IMR-90 (cell line): ENCODE measurements around the gene PLAC9. TPM values are rescaled to one million over a fixed set of nuclear protein-coding genes. Genes with fewer than 3 reads are reported as not detected.

Experiments used
- ATAC-seq: fragments of 200-7000 bp; cut with Tn5 transposase; 2 replicates; pipeline ENCODE4 v1.9.1; 2020; ENCODE audit warnings: low read depth, mild to moderate bottlenecking, moderate library complexity
- BruUV-seq: library from RNA; stranded (reverse); fragments of 400-500 nt; replicated peaks from 2 replicates; lab custom pipeline; 2021; lab: Mats Ljungman, UMichigan
- CTCF ChIA-PET: fragments of 300-600 bp; formaldehyde crosslinking; extraction: SDS; loops from one replicate; lab custom pipeline; 2021; ENCODE audit warnings: antibody characterized with exemption; lab: Yijun Ruan, JAX
- POLR2A ChIA-PET: fragments of 300-600 bp; sonication (Branson Sonifier 250); formaldehyde crosslinking; loops from one replicate; lab custom pipeline; 2022; ENCODE audit warnings: antibody characterized with exemption; ENCODE audit not compliant: unreplicated experiment; lab: Charles Lee
- DNase-seq: peaks from one replicate; pipeline ENCODE4 v3.0.0; 2013
- H2AFZ ChIP-seq: replicated peaks from 2 replicates; pipeline ENCODE3; 2013; ENCODE audit warnings: low read length, mild to moderate bottlenecking; ENCODE audit not compliant: poor library complexity
- H2AK5ac ChIP-seq: 2 replicates; pipeline ENCODE4 v1.6.1; 2013; ENCODE audit warnings: low read depth, low read length, inconsistent platforms
- H2AK9ac ChIP-seq: replicated peaks from 2 replicates; pipeline ENCODE3; 2013; ENCODE audit warnings: mild to moderate bottlenecking, low read depth, low read length, moderate library complexity; ENCODE audit not compliant: poor library complexity
- H2BK120ac ChIP-seq: 2 replicates; pipeline ENCODE4 v1.6.1; 2013; ENCODE audit warnings: low read depth, low read length, inconsistent platforms
- H2BK15ac ChIP-seq: 3 replicates; pipeline ENCODE4 v1.6.1; 2013; ENCODE audit warnings: low read depth, low read length, inconsistent platforms
- H2BK20ac ChIP-seq: 2 replicates; pipeline ENCODE4 v1.6.1; 2013; ENCODE audit warnings: low read depth, mild to moderate bottlenecking, inconsistent platforms, low read length, moderate library complexity
- H2BK5ac ChIP-seq: 2 replicates; pipeline ENCODE4 v1.6.1; 2013; ENCODE audit warnings: mild to moderate bottlenecking, low read depth, low read length, inconsistent platforms; ENCODE audit not compliant: poor library complexity, severe bottlenecking
- H3K14ac ChIP-seq: replicated peaks from 2 replicates; pipeline ENCODE4 v1.6.1; 2013; ENCODE audit warnings: low read depth, low read length, inconsistent platforms
- H3K18ac ChIP-seq: 2 replicates; pipeline ENCODE4 v1.6.1; 2013; ENCODE audit warnings: low read depth, low read length, control low read depth
- H3K23ac ChIP-seq: 2 replicates; pipeline ENCODE4 v1.6.1; 2013; ENCODE audit warnings: low read depth, low read length, inconsistent platforms
- H3K27ac ChIP-seq: 2 replicates; pipeline ENCODE4 v1.5.1; 2013; ENCODE audit warnings: mild to moderate bottlenecking, control low read depth, low read length; ENCODE audit not compliant: insufficient read depth
- H3K27me3 ChIP-seq: 2 replicates; pipeline ENCODE4 v1.6.1; 2013; ENCODE audit warnings: low read length; ENCODE audit not compliant: control insufficient read depth, insufficient read depth
- H3K36me3 ChIP-seq: 2 replicates; pipeline ENCODE4 v1.6.1; 2013; ENCODE audit warnings: low read length, mixed read lengths; ENCODE audit not compliant: control insufficient read depth, insufficient read depth
- H3K4ac ChIP-seq: 2 replicates; pipeline ENCODE4 v1.6.1; 2013; ENCODE audit warnings: low read depth, low read length, inconsistent platforms
- H3K4me1 ChIP-seq: 2 replicates; pipeline ENCODE4 v1.6.1; 2013; ENCODE audit warnings: low read length, mixed read lengths; ENCODE audit not compliant: control insufficient read depth, insufficient read depth
- H3K4me2 ChIP-seq: 2 replicates; pipeline ENCODE4 v1.6.1; 2013; ENCODE audit warnings: low read depth, mild to moderate bottlenecking, control low read depth, low read length, moderate library complexity
- H3K4me3 ChIP-seq: 2 replicates; pipeline ENCODE4 v1.5.1; 2013; ENCODE audit warnings: low read depth, mild to moderate bottlenecking, control low read depth, low read length, moderate library complexity; ENCODE audit not compliant: insufficient read depth
- H3K56ac ChIP-seq: 2 replicates; pipeline ENCODE4 v1.6.1; 2013; ENCODE audit warnings: low read length, inconsistent platforms; ENCODE audit not compliant: insufficient read depth; ENCODE audit errors: extremely low read depth
- H3K79me1 ChIP-seq, 2 experiments: 2 replicates each; pipeline ENCODE4 v1.6.1; 2013; ENCODE audit warnings: low read length in 2 of 2, inconsistent platforms in 1 of 2, low read depth in 1 of 2
- H3K9ac ChIP-seq: 2 replicates; pipeline ENCODE4 v1.6.1; 2013; ENCODE audit warnings: low read depth, low read length, control low read depth
- H3K9me1 ChIP-seq: 2 replicates; pipeline ENCODE4 v1.6.1; 2013; ENCODE audit warnings: low read length, inconsistent platforms; ENCODE audit not compliant: insufficient read depth
- H3K9me3 ChIP-seq: 2 replicates; pipeline ENCODE4 v1.6.1; 2013; ENCODE audit warnings: low read length; ENCODE audit not compliant: control insufficient read depth, insufficient read depth
- H4K20me1 ChIP-seq: 2 replicates; pipeline ENCODE4 v1.6.1; 2013; ENCODE audit warnings: low read length, inconsistent platforms; ENCODE audit not compliant: insufficient read depth
- H4K5ac ChIP-seq: 2 replicates; pipeline ENCODE4 v1.6.1; 2013; ENCODE audit warnings: mild to moderate bottlenecking, low read depth, low read length, control low read depth
- H4K8ac ChIP-seq, 2 experiments: 2 replicates each; pipeline ENCODE4 v1.6.1; 2013; ENCODE audit warnings: low read depth in 2 of 2, low read length in 2 of 2, control low read depth in 1 of 2, inconsistent platforms in 1 of 2
- H4K91ac ChIP-seq: 2 replicates; pipeline ENCODE4 v1.6.1; 2013; ENCODE audit warnings: low read depth, low read length, inconsistent platforms; ENCODE audit not compliant: insufficient read depth
- CEBPB ChIP-seq: IDR thresholded peaks from 2 replicates; pipeline ENCODE4 v1.6.1; 2012; ENCODE audit warnings: low read depth, low read length, improper control_type of control experiment
- MXI1 ChIP-seq: IDR thresholded peaks from 2 replicates; pipeline ENCODE4 v1.6.1; 2012; ENCODE audit warnings: low read depth, mild to moderate bottlenecking, low read length, moderate library complexity, borderline replicate concordance
- RCOR1 ChIP-seq: IDR thresholded peaks from 2 replicates; pipeline ENCODE4 v1.6.1; 2012; ENCODE audit warnings: mild to moderate bottlenecking, low read length, improper control_type of control experiment; ENCODE audit not compliant: insufficient replicate concordance
- SMC3 ChIP-seq: fragments of 150-350 bp; IDR thresholded peaks from 2 replicates; pipeline ENCODE4 v1.6.1; 2016; ENCODE audit warnings: low read depth, mild to moderate bottlenecking, antibody characterized with exemption, low read length, moderate library complexity
- USF2 ChIP-seq: fragments of 150-350 bp; IDR thresholded peaks from 2 replicates; pipeline ENCODE4 v1.6.1; 2017; ENCODE audit warnings: mild to moderate bottlenecking, antibody characterized with exemption, low read length, low read depth
- WGBS, 2 experiments: methylation state at CpG; one replicate each; pipeline versions ENCODE4 v1.1.5 to v1.1.7; 2013; ENCODE audit warnings: missing lambda C conversion rate in 2 of 2; ENCODE audit not compliant: insufficient read length in 1 of 2; ENCODE audit errors: extremely low coverage in 2 of 2; 5-methylcytosine and 5-hydroxymethylcytosine counted together
- dilution Hi-C: fragments of 300-500 bp; cut with HindIII; formaldehyde crosslinking; loops from one replicate; pipeline ENCODE4 v1.14.3; 2018; ENCODE audit warnings: low sequenced_read_pairs; ENCODE audit not compliant: unreplicated experiment
- in situ Hi-C: fragments of 300-500 bp; cut with MboI; formaldehyde crosslinking; loops from 3 replicates; pipeline ENCODE4 v1.14.3; 2019; ENCODE audit warnings: low sequenced_read_pairs, inconsistent platforms, mixed read lengths
- intact Hi-C: fragments of 100-400 bp; cut with micrococcal nuclease; formaldehyde crosslinking; loops from 2 replicates; pipeline ENCODE4 v1.10.0; 2022
- polyA plus RNA-seq, 3 experiments: library from polyadenylated mRNA; depleted of rRNA; stranded (reverse); fragments of >200 nt; gene quantifications; 2 replicates each; pipeline ENCODE4 v1.2.3, GENCODE V29; 2012; ENCODE audit warnings: low replicate concordance in 1 of 3
- total RNA-seq: library from RNA; depleted of rRNA; stranded (reverse); fragments of >200 nt; gene quantifications from 2 replicates; pipeline ENCODE4 v1.2.3, GENCODE V29; 2012

Gene PLAC9
- total and polyA plus RNA-seq, 2 of the 4 experiments (the other 2 are of a cell fraction) = 1.6 to 12.2 TPM

- 89% methylated on average over 7 of the region's 12 CpGs; no CpG with 5 or more reads in 1 of the 2 experiments for WGBS, 2 experiments
- Histone ChIP-seq H2BK15ac (no peak overlapping the region), H4K5ac (no peak overlapping the region; the same call in 1 of the 2 replicates), H2BK120ac (no peak overlapping the region), H2AK9ac (peak overlapping the region; percentile 86), H2BK20ac (no peak overlapping the region), H3K4me1 (peaks cover 14% of the 10 kb centered on the region), H3K4ac (peak overlapping the region; percentile 52; the same call in 1 of the 2 replicates), H3K18ac (no peak overlapping the region), H4K91ac (no peak overlapping the region; the same call in 1 of the 2 replicates), H2AK5ac (peak overlapping the region; percentile 68; the same call in 1 of the 2 replicates), H3K27ac (peak overlapping the region; percentile 18; the same call in 1 of the 2 replicates), H3K14ac (0 out of 2 replicates have a peak overlapping the region, but pooled peaks have one; percentile 72), H3K9me3 (no peaks in the 10 kb centered on the region), H3K27me3 (no peaks in the 10 kb centered on the region), H3K9ac (no peak overlapping the region), H4K8ac (peak overlapping the region in 1 of 2 experiments; percentile 12; a peak in 1 of 4 replicates), H3K4me3 (no peak overlapping the region), H3K56ac (no peak overlapping the region; the same call in 1 of the 2 replicates), H3K36me3 (peaks cover 12% of the 10 kb centered on the region), H3K23ac (0 out of 2 replicates have a peak overlapping the region, but pooled peaks have one; percentile 15), H3K79me1 (peaks cover 53 to 92% of the 10 kb centered on the region in 2 experiments), H3K9me1 (peaks cover 36% of the 10 kb centered on the region), H3K4me2 (no peak overlapping the region; the same call in 1 of the 2 replicates), H4K20me1 (peaks cover 74% of the 10 kb centered on the region), H2AFZ (peak overlapping the region; percentile 35), H2BK5ac (no peak overlapping the region)
- intact Hi-C loops (no loop called here), dilution Hi-C loops (no loop called here), in situ Hi-C loops (no loop called here)
- DNase-seq (peak; percentile 54), ATAC-seq (peak; percentile 91)
- ChIA-PET POLR2A (no interaction called here), CTCF (no interaction called here)
- no TSS peak for BruUV-seq
- peak; percentile 37; the same call in 1 of the 2 replicates for TF ChIP-seq CEBPB
- no peak for TF ChIP-seq MXI1
- TF ChIP-seq RCOR1 = no peak
- no peak for TF ChIP-seq SMC3
- TF ChIP-seq USF2 = no peak
These were observed 45.5 kb downstream of the PLAC9 start for GRCh38 chr10:80177781-80178636.
